CMK (cell line): ENCODE data around the gene RNF225.
"Not testable (repeated sequence)": the region's sequence is repeated elsewhere in the genome, so short reads cannot be mapped to it uniquely, and the experiment has no call there.

Experiments used
- DNase-seq: peaks from one replicate; pipeline ENCODE4 v3.0.0-alpha.2; 2010; ENCODE audit warnings: low read depth

The RNF225 gene

DNA sequence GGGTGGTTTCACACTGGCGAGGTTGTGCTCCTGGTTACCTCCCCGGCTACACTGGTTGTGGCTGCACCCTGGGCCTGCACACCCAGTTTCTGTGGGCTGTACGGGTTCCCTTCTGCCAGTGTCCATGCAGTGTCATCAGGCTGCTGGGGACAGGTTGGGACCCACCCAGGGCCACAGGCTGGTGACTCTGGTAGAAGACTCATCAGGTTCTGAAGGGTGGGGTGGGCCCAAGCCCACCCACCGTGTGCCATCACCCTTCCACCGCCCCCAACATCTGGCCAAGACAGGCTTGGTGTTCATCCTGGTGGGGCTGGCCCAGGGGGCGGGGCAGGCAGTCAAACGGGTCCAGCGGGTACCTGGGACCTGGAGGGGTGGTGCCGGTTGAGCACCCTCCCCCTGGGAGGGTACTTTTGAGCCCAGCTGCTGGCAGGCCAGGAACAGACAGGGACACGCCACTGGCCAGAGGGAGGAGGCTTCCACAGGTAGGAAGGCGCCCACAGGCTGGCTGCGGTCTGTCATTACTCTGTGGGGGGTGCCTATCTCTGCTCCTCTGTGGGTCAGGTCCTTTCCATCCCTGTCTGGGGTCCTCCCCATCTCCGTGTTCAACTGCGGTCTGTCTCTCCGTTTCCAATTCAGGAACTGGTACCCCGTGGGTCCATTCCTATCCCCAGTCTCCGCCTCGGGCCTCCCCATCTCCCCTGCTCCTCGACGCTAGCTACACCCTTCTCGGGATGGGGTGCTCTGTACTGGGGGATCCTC lies at the start of gene RNF225:
Gene RNF225, plus strand, starts transcription at position 437 of the 759 bp plus-strand sequence. CDS start 434 bp downstream, outside the sequence.
- no peak for DNase-seq

DNA sequence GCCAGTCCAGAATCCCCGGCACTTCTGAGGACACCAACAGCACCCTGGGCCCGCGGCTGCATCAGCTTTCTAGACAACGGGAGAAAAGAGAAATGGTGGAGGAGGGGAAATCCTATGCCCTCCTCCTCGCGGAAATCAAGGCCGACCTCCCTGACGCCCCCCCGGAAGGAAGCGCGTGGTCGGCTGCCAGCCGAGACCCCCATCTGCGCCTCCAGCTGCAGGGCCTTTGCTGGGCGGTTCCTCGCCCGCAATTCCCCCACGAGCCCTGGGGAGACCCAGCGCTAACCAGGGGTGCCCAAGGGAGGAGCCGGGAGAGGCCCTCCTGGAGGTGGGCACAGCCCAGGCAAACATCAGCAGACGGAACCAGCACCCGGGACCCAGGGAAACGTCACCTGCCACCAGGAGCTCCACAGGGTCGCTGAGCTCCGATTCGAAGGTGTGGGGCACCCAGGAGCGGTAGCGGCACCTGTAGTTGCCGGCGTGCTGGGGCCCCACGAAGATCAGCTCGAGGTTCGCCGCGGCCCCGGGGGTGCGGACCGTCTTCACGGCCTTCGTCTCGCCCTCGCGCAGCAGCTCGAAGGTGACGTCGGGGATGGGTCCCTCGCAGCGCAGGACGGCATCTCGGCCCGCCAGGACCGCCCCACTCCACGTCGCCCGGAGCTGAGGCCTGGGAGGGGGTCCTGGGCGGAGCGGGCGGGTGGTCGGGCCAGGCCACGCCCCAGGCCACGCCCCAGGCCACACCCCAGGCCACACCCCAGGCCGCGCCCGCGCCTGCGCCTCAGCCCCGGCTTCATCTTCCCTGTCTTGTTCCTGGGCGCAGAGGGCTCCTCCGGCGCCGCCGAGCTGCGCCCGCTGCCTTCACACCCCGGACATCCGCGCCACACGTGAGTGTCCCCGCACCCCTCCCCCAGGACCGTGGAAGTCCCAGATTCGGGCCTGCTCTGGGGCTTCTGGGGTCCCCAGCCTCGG lies 48.2 kb upstream of the RNF225 start:
- peak; percentile 66 for DNase-seq

- DNase-seq, result not testable (repeated sequence)
These were observed 47.4 kb upstream of the RNF225 start for GRCh38 chr19:58348080-58348479.

GRCh38 chr19:58349590-58349989 lies 45.9 kb upstream of the RNF225 start:
- no peak for DNase-seq

- DNase-seq, result no peak
These were observed 45.2 kb upstream of the RNF225 start for GRCh38 chr19:58350001-58350861.

DNA sequence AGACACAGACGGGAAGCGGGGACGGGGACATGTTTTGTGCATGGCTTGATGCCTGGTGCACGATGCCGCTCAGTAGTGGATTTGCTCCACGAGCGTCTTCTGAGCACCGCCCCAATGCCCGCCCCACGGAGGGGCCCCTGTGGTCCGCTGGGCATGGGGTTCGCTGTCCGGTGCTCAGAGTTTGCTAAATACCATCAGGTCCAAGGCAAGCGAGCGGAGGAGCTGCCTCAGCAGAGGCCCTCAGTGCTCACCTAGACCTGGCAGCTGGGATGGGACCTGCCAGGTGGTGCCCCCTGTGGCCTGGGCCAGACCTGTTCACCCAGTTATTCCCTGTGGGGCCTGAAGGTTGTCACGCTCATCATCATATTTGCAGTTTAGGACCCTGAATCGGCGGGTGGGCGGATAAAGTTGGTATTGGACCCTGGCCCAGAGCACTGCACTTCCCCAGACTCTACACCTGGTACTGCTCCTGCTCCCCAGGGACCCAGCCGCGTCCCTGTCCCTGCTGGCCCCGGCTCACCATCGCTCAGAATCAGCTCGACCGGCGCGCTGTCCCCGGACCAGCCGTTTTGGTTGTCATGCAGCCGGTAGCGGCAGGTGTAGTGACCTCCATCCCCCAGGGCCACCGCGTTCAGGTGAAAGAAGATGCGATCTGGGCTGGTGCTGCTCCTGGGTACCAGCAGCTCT lies 44.4 kb upstream of the RNF225 start:
- DNase-seq, result no peak

DNA sequence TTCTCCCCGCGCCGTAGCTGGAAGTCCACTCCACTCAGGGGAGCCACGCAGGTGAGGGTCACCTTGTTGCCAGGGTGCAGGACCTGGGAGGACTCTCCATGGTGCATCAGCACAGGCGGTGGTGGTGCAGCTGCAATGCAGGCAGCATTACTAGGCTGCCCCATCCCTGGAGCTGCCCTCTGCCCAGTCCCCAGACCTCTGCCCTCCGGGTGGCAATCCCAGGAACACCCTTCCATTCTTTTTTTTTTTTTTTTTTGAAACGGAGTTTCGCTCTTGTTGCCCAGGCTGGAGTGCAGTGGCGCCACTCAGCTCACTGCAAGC lies 43.9 kb upstream of the RNF225 start:
- DNase-seq, result no peak

DNA sequence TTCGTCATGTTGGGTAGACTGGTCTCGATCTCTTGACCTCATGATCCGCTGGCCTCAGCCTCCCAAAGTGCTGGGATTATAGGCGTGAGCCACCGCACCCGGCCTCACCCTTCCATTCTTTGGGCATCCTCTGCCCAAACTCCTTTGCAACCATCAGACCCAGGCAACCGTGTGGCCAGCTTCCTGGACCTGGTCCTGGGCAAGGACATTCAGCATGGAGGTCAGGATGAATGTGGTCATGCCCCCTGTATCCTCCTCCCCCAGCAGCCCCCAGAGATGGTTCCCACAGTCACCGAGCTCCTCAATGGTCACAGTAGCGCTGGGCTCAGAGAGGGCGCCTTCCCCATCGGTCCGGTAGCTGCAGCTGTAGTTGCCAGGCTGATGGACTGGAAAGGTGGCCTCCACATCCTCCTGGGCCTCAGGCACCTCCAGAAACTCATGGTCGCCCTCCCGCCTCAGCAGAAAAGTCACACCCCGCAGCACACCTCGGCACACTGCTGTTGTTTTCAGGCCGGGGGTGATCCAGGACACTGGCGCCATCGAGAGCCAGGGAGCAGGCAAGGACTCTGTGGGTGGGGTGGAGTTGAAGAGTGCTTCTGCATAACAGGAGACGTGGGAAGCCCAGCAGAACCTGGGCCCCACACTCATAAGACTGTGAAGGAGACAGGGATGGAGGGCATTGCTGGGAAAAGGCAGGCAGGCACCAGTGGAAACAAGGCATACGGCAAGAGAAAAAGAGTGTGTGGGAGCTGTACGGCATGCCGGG lies 43.3 kb upstream of the RNF225 start:
- no peak for DNase-seq

DNA sequence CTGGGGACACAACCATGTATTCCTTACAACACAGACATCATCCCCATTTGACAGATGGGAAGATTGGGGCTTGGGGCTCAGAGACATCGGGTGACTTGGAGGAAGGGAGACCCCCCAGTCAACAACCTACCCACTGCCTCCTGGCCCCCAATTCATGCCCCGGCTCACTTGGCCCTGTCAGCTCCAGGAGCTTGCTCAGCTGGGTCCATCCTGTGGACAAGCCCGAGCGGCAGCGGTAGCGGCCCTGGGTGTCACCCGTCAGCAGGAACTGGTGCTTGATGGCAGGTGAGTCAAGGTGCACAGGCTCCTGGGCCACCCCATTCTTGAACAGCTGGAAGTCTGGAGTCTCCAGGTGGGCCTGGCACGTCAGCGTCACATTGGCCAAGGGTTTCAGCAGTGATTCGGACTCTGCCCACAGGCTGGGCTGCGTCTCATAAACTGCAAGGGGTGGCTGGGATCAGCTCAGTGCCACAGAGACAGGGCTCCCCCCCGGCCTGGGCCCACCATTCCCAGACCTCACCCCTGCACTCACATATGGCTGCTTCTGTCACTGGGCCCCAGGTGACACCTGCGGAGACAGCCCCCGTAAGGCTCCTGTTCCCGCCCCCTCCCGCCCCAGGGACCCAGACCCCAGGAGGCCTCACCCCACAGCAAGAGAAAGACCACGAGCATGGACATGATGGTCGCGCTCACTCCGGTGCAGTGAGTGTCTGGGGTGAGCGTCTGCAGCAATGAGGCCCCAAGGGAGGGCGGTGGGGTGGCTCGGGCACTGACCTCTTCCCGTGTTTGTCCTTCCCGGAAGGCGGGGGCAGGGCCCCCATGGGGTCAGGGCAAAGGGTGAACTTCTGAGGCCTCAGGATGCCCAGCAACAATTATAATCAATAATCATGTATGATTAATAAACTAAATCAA lies 42.4 kb upstream of the RNF225 start, which contains the start of gene A1BG:
Gene A1BG, minus strand, starts transcription at position 733 of the 912 bp plus-strand sequence. Its CDS starts 55 bp downstream, at position 678.
- no peak for DNase-seq

GRCh38 chr19:58353717-58354477 lies 41.6 kb upstream of the RNF225 start:
- DNase-seq, result no peak

DNA sequence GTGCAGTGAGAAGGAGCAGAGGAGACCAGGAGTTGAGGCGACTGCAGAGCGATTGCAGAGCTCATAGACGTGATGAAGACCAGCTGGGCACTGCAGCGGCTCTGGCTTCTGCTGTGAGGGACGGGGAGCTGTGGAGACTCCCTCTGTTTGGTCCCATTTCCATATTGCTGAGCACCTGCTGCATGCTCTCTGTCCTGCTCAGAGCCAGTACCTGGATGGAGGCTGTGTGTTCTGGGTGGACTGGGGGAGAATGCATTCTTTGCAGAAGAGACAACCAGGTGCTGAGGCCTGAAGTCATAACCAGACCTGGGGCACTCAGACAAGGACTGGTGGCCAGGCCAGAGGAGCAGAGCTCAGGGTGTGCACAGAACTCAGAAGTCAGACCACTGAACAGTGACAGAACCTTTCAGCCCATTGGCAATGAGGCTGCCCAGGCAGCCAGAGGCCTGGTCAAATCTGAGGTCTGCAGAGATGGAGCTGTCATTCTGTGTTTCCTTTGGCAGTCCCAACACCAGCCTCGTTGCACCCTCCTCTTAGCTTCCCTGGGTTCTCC lies 40.9 kb upstream of the RNF225 start:
- no peak for DNase-seq

GRCh38 chr19:58355215-58355796 lies 40.1 kb upstream of the RNF225 start:
- DNase-seq, result no peak

DNA sequence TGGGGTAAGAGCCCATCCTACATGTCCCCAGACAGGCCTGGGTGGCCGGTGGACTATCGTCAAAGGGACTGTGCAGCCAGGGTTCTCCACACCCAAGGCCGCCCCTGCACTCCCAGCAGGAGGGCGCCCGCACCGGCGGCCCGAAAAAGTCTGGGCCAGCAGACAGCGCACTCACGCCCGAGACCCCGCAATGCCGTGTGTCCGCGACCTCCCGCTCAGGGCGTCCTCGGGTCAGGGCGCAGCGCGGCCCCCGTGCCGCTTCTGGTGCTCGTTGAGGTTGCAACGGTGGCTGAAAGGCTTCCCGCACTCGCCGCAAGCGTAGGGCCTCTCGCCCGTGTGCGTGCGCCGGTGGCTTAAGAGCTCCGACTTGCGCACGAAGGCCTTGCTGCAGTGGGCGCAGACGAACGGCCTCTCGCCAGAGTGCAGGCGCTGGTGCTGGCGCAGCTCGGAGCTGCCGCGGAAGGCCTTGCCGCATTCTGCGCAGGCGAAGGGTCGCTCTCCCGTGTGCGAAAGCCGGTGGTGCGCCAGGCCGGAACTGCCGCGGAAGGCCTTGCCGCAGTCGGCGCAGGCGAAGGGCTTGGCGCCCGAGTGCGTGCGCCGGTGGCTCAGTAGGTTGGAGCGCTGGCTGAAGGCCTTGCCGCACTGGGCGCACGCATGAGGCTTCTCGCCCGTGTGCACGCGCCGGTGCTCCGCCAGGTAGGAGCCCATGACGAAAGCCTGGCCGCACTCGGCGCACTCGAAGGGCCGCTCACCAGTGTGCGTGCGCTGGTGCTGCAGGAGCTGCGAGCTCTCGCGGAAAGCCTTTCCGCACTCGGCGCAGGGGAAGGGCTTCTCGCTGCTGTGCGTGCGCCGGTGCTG lies 39.3 kb upstream of the RNF225 start:
- DNase-seq, result no peak

DNA sequence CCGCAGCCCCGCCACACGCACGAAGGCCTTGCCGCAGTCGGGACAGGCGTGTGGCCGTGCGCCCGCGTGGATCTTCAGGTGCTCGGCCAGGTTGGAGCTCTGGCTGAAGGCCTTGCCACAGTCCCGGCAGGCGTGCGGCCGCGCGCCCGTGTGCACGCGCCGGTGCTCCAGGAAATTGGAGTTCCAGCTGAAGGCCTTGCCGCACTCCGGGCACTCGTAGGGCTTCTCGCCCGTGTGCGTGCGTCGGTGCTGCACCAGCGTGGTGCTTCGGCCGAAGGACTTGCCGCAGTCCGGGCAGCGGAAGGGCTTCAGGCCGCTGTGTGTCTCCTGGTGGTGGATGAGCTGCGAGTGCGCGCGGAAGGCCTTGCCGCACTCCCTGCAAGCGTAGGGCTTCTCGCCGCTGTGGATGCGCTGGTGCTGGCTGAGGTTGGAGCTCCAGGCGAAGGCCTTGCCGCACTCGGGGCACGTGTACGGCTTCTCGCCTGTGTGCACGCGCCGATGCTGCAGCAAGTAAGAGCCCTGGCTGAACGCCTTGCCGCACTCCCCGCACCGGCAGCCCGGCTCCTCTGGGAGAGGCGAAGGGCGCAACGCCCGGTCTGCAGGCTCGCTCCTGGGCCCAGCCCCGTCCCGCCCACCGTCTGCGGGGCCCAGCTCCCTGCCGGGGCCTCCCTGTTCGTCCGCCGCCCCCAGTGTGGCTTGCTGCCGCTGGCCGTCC lies 38.5 kb upstream of the RNF225 start:
- DNase-seq, result no peak

DNA sequence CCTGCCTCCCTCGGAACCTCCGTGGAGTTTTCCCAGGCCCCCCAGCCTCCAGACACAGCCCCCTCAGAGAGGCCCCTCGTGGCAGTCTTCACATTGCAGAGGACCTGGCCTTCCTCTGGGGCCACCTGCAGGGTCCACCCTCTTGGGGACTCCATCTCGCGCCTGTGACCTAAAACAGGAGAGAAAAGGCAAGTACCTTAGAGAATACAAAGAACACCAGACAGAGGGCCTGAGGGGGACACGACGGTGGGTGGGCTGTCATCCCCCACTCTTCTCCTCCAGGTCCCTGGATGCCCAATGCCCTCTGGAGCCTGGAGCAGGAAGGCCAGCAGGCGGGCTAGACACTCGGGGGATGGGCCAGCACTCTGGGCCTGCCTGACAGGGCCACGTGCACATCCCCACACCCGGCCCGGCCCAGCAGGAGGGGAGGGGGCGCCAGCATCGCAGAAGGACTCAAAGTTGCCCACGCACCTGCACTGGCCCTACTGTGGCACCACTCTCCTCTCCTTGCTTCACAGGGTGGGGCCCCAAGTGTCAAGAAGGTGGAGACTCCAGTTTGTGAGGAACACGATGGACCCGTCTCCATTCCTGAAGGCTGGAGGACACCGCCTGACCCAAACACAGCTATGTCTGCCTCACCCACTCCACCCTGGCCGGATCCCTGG lies 37.8 kb upstream of the RNF225 start:
- no peak for DNase-seq

- peak; percentile 75 for DNase-seq
These were observed 33.6 kb upstream of the RNF225 start for GRCh38 chr19:58361900-58362271.
